ENCODE data around the gene KLHL29.
"Not testable (repeated sequence)": the region's sequence is repeated elsewhere in the genome, so short reads cannot be mapped to it uniquely, and the experiment has no call there.

DNA sequence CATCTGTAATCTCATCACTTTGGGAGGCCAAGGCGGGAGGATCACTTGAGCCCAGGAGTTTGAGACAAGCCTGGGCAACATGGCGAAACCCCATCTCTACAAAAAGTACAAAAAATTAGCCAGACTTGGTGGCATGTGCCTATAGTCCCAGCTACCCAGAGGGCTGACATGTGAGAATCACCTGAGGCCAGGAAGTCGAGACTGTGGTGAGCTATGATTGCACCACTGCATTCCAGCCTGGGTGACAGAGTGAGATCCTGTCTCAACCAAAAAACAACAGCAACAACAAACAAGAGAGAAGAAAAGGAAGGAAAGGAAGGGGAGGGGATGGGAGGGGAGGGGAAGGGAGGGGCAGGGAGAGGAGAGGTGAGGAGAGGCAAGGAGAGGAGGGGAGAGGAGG lies 338.1 kb downstream of the KLHL29 start:
- TF ChIP-seq POLR2A (IDR thresholded peaks at IDR 0.05; ENCODE audit: extremely low read depth, insufficient read length): not testable (repeated sequence)
- TF ChIP-seq, protein P1, sequence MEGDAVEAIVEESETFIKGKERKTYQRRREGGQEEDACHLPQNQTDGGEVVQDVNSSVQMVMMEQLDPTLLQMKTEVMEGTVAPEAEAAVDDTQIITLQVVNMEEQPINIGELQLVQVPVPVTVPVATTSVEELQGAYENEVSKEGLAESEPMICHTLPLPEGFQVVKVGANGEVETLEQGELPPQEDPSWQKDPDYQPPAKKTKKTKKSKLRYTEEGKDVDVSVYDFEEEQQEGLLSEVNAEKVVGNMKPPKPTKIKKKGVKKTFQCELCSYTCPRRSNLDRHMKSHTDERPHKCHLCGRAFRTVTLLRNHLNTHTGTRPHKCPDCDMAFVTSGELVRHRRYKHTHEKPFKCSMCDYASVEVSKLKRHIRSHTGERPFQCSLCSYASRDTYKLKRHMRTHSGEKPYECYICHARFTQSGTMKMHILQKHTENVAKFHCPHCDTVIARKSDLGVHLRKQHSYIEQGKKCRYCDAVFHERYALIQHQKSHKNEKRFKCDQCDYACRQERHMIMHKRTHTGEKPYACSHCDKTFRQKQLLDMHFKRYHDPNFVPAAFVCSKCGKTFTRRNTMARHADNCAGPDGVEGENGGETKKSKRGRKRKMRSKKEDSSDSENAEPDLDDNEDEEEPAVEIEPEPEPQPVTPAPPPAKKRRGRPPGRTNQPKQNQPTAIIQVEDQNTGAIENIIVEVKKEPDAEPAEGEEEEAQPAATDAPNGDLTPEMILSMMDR (IDR thresholded peaks at IDR 0.05; ENCODE audit: low read depth, low read length): not testable (repeated sequence)
- TF ChIP-seq, protein P2, sequence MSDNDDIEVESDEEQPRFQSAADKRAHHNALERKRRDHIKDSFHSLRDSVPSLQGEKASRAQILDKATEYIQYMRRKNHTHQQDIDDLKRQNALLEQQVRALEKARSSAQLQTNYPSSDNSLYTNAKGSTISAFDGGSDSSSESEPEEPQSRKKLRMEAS (IDR thresholded peaks at IDR 0.05; ENCODE audit: low read depth, low read length): not testable (repeated sequence)

All from NB4 (cell line).